CD4-positive, alpha-beta T cell treated with Interleukin-15 for 4 hours (primary cell): Measurements from ENCODE around the gene KLF11.

Source experiments
- DNase-seq: peaks from one replicate; pipeline ENCODE4 v3.0.0-alpha.2; 2020; ENCODE audit warnings: low spot score

Gene KLF11

GRCh38 chr2:10064932-10065772, 21.8 kb downstream of the KLF11 start:
- DNase-seq, result no peak

DNA sequence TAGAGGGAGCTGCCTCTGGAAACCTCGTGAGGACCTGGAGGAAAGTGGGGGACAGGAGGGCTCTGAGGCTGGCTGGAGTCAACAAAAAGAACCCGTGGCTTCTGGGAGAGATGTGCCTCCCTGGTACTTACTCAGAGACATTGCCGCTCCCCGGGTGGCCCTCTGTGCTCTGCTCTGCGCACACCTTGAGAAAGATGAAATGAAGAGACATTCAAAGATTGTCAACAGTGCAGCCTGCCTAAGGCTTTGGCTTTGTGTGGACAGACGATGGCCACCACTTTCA, 22.4 kb downstream of the KLF11 start:
- DNase-seq, result no peak

DNA sequence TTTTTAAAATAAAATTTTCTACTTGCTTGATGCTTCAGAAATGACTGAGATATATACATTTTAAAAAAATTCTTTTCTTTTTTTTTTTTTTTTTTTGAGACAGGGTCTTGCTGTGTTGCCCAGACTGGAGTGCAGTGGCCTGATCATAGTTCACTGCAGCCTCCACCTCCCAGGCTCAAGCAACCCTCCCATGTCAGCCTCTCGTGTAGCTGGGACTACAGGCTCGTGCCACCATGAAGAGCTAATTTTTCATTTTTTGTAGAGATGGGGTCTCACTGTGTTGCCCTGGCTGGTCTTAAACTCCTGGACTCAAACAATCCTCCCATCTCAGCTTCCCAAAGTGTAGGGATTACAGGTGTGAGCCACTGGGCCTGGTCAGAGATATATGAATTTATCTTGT, 24.0 kb downstream of the KLF11 start:
- DNase-seq, result no peak

- no peak for DNase-seq
Measured at GRCh38 chr2:10067881-10068280, 24.5 kb downstream of the KLF11 start.

DNA sequence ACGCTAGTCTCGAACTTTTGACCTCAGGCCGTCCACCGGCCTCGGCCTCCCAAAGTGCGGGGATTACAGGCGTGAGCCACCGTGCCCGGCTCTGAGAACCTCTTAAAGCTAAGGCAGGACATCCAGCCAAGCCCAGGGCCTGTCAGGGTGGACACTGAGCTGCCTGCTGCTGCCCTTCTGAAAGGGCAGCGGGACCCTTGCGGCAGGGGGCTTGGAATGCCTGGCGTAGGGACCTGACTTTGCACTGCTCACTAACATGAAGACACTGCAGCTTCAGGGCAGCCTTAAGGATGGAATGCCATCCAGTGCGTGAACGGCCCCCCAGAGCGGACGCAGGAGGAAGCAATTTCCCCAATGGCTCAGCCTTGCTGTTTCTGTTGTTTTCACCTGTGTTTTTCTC, 27.8 kb downstream of the KLF11 start:
- no peak for DNase-seq

DNA sequence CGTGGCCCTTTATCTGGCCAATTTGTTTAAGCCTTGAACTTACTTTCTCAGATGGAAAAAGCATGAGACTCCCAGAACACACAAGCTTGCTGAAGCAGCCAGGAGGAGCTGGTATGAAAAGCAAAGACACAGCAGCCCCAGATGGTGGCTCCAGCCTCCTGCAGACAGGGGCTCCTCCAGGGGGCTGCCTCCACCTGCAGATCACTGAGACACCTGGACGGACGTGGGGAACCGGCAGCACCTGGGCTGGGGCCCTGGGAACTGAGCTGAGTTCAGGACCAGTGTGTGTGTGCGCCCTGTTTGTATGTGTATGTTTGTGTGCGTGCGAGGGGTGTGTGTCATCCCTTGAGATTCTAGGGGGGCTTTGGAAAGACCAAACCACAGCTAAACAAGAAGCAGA, 28.2 kb downstream of the KLF11 start:
- DNase-seq, result no peak

DNA sequence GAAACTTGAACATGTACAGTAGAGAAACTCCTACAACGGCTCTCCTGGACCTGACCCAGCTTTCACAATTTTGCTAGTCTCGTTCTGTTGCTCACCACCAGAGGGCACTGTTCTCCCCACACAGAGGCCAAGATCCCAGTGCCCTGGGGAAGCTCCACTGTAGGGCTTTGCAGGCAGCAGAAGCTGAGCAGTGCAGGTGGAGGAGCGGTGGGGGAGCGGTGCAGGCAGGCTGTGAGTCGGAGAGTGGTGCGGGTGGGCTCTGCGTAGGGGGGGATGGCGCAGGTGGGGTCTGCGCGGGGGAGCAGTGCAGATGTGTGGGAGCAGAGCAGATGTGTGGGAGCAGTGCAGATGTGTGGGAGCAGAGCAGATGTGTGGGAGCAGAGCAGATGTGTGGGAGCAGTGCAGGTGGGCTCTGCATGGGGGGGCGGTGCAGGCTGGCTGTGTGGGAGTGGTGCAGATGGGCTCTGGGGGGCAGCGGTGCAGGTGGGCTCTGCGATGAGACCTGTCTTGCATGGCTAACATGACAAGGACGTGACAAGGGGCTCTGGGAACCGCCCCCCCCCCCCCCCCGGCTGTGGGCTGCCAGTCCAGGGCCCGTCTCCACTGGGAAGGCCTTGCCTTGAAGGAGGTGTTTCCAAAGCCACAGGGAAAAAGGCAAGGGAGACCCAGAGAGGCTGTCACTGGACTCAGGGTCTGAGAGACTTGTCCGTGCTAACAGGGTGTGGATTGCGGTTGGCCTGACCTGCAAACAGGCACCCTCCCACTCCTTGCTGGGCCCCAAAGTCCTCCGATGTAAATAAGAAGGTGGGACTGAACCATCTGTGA, 29.5 kb downstream of the KLF11 start:
- peak; percentile 80 for DNase-seq

DNA sequence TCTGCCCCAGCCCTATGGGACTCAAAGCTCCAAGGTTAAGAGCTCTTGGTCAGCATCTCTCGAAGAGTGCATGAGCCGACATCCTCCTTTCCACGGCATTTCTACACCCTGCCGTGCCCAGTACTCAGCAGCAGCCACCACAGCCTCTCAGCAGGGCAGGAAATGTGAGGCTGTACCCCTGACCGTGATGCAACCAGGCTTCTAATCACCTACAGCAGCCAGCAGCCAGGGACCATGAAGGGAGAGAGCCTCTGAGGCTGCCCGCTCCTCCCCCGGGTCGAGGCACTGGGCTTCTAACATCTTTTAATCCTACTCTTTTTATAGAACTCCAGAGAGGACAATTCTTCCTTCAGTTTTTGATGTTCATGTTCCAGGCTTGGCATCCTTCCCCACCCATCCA, 30.4 kb downstream of the KLF11 start:
- DNase-seq, result no peak

GRCh38 chr2:10075101-10075500, 31.8 kb downstream of the KLF11 start:
- DNase-seq, result no peak

GRCh38 chr2:10075571-10076209, 32.3 kb downstream of the KLF11 start:
- no peak for DNase-seq

DNA sequence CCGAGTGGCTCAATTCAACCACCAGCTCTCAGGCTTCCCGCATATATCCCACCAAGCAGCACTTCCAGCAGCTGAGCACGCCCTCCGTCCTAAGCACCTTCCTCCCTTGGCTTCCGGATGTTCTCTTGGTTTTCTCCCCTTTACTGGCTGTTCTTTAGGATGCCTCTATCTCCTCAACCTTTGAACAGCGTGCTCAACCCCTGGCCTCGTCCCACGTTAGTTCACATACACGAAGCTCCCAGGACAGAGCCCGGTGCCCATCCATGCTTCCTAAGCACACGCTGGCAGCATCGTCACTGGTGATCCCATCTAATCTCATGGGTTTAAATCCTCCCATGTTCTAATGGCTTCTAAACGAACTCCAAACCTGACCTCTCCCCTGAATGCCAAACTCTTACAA, 33.2 kb downstream of the KLF11 start:
- DNase-seq, result no peak

- DNase-seq, result no peak
Measured at GRCh38 chr2:10076988-10077527, 33.7 kb downstream of the KLF11 start.

- DNase-seq, result no peak
Measured at GRCh38 chr2:10078001-10078400, 34.7 kb downstream of the KLF11 start.

DNA sequence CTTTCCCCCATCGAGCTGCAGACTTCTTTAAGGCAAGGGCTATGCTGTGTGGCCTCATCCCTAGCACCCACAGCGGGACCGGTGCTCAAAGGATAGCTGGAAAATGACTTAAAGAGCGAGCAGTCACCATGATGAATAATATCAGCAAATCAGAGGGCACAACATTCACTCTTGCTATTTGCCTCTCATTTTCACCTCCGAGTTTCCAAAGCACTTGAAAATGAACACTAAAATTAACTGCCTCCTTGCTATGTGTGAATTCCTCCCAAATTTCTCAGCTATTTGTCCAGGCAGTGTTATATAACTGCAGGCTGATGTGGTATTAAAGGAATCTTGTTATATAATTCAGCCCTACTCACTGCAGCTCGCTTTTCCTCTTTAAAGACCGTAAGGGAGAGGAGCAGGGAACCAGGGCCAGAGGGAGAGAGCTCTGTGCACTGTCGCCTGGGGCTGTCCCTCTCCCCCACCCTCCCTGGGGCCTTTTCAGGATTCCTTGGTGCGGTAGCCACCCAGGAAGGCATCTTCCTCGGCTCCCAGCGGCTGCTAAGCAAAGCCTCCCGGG, 35.4 kb downstream of the KLF11 start:
- no peak for DNase-seq

DNA sequence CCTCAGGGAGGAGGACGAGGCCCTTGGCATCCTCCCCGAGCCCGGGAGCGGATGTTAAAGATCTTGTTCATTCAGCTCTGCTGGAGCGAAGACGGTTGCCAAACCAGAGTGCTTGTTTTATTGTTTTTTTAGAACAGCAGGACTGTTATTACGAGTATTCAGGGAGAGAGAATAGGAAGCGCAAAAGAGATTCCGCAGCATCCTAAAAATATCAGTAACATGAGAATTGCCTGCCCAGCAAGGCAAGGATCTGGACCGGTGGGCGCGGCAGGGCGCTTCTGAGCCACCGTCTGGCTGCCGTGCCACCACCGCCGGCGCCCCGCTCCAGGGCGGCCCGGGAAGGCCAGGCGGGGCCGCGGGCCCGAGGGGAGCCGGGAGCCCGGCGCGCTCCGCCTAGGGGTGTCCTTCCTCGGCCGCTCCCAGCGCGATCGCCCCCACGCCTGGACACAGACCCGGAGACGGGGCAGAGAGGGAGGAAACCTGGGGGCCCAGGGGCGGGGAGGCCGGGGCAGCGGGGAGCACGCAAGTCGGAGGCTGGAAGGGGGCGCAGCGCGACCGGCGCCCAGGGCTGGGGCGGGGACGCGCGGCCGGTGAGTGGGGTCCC, 36.0 kb downstream of the KLF11 start:
- no peak for DNase-seq

DNA sequence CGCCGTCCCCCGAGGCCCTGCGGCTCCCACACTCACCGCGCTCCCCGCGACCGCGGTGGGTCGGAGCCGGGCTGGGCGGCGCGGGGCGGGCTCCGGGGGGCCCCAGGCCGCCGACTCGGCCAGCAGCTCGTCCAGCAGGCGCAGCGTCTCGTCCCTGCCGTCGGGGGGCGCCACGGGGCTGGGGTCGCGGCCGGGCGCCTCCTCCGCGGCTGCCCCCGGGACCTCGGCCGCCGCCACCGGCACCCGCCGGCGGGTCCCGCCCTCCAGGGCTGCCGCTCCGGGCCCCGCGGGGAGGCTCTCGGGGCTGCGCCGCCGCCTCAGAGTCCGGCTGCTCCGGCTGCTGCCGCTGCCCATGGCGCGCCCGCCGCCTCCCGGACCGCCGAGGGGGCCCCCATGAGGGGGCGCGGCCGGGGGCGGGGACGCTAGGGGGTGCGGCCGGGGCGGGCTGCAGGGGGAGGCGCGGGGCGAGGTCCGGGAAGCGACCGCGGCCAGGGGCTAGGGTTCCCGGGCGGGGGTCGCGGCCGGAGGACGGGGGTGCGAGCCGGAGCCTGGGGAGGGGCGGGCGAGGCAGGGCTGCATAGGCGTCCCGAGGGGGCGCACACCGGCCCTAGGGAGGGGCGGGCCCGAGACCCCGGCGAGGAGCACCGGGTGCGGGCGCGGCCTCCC, 36.7 kb downstream of the KLF11 start, which contains the start of gene CYS1:
Gene CYS1, minus strand, starts transcription at position 542 of the 666 bp plus-strand sequence. Its CDS starts 188 bp downstream, at position 354.
- DNase-seq, result no peak

GRCh38 chr2:10080536-10081304, 37.4 kb downstream of the KLF11 start:
- peak; percentile 9 for DNase-seq

GRCh38 chr2:10083046-10083445, 39.7 kb downstream of the KLF11 start:
- no peak for DNase-seq

DNA sequence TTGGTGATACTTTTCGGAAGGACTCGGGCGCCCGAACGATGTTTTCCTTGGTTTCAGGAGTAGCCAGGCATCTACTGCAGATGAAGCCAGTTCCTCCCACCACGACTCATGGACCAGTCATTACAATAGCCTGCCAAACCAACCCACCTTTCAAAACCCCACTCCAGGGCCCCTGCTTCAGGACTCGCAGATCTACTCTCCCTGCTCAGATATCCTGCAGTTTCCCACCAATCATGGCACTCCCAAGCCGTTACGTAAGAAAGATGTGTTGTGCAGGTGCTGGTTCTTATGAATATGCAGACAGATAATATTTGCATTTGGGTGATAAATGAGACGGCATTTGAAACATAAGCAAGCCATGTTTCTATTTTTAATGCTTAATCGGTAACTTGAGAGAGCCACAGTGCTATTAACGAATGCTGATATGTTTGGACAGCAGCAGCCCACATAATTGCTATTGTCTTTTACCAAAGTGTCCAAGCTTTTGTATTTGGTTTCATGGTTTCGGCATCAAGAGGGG, 40.4 kb downstream of the KLF11 start:
- no peak for DNase-seq

DNA sequence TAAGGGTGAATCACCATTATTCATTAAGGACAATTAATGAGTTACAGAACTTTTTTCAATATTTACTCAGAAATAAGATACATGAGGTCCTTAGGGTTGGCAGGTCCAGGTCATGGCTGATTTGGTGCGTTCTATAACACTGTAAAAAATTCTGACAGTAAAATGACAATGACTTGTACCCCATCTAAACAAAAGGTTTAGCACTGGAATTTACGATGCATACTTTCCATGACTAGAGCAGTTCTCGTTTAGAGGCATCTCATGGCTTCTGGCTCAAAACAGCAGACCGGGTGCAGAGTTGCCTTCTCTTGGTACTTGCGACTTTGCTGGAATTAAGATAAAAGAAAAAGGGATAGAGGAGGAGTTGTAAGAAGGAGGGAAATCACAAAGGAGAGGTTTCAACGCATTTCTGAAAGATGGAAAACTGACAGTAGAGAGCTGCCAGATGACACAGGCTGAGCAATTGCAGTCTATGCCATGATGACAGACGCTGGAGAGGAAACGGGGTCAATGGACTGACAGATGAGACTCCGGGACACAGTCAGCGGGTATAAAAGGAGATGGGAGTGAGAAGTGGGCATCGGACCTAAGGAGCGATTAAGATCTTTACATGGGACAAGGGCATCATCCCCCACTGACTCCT, 41.0 kb downstream of the KLF11 start:
- no peak for DNase-seq
